GM18499 (cell line): ENCODE data around the gene MAML3.

Experiments used
- ATAC-seq: cut with Tn5 transposase; IDR thresholded peaks from one replicate; pipeline ENCODE4 v1.9.1; 2021; ENCODE audit warnings: moderate number of reproducible peaks; ENCODE audit not compliant: insufficient read depth, unreplicated experiment

MAML3 gene

DNA sequence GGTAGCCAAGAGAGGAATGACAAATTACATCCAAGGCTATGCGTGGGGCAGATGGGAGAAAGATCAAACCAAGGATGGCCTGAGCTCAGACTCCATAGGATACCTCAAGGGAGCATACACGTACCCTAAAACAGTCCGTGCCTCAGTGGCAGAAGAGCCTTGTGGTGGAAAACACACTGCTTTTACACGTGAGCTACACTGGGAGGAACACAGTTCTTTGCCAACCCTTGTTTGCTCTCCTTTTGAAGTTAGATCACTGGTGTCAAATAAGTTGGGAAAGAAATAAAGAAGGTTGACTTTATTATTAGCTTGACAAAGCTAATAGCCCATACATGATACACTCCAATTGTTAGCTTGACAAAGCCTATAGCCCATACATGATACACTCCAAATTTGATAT, 346.5 kb downstream of the MAML3 start:
- ATAC-seq: no peak

DNA sequence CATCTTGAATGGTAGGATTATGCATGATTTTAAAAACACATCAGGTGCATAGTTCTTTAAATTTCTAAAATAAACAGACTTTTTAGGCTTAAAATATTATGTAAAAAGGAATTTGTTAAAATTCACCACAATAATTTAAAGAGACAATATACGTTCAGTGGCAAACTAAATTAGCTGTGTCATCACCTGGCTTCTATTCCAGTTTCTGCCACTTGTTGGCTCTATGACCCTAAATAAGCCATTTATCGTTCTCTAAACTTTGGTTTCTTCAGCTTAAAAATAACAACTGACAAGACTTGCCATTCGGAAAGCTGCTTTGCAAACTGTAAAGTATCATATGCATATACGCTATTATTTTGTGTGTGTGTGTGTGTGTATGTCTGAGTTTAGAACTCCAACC, 347.1 kb downstream of the MAML3 start:
- ATAC-seq: no peak

GRCh38 chr4:139802931-139803330, 351.1 kb downstream of the MAML3 start:
- ATAC-seq: no peak

- ATAC-seq: no peak
Observed at GRCh38 chr4:139802488-139802887, 351.5 kb downstream of the MAML3 start.

GRCh38 chr4:139801895-139802294, 352.1 kb downstream of the MAML3 start:
- no peak for ATAC-seq

GRCh38 chr4:139800082-139800481, 353.9 kb downstream of the MAML3 start:
- no peak for ATAC-seq

GRCh38 chr4:139799615-139800014, 354.4 kb downstream of the MAML3 start:
- ATAC-seq: no peak

- ATAC-seq: no peak
Observed at GRCh38 chr4:139798456-139798855, 355.5 kb downstream of the MAML3 start.

- ATAC-seq: no peak
Observed at GRCh38 chr4:139797287-139797686, 356.7 kb downstream of the MAML3 start.

- no peak for ATAC-seq
Observed at GRCh38 chr4:139795527-139796314, 358.3 kb downstream of the MAML3 start.

DNA sequence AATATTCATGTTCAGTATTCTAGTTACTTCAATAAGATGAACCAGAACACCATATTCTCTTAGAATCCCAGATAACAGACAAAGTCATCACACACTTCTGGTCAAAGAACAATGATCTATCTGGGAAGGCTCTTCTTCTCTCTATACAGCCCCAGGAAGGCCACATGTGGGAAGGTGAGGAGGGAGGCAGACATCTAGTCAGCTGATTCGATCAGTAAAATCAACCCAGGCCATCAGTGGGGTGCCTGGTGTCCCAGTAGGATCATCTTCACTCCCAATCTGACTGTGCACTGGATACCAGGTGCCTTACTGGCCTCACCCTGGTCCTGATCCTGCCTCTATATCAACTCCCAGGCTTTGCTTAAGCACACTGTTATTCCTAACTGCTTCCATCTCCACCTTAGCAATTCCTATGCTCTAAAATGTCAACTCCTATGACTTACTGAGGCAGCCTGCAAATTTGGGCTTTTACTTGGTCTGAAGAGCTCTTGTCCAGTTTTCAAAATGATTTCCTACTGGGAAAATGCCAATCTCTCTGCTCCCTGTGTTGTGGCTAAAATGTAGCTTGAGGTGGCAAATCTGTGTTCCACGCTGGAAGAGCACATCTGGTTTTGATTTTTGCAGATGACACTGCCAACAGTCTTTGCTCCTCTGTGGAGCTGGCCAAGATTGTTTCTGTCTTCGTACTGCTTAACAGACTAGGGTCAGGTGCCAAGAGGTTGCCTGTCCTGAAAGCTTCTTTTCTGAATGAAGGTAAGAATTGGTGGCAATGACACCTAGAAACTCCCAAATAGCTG, 359.6 kb downstream of the MAML3 start:
- no peak for ATAC-seq

DNA sequence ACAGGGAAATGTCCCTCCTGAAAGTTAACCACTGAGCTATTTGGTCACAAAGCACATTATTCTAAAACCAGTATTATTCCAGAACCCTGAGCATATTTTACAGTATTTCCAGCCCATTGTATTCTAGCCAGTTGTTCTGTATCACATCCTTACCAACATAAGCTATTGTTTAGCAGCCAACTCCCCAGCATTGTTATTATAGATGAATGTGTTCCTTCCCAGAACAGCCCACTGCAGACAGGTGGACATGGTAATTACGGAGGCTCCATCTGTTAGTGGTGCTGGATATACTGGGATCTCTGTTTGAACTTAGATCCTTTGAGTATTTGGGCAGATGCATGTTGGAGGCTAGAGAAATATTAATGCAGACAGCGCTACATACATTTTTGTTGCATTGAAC, 362.3 kb downstream of the MAML3 start:
- ATAC-seq: no peak

- no peak for ATAC-seq
Observed at GRCh38 chr4:139790291-139790690, 363.7 kb downstream of the MAML3 start.

GRCh38 chr4:139789096-139789654, 364.8 kb downstream of the MAML3 start:
- no peak for ATAC-seq

DNA sequence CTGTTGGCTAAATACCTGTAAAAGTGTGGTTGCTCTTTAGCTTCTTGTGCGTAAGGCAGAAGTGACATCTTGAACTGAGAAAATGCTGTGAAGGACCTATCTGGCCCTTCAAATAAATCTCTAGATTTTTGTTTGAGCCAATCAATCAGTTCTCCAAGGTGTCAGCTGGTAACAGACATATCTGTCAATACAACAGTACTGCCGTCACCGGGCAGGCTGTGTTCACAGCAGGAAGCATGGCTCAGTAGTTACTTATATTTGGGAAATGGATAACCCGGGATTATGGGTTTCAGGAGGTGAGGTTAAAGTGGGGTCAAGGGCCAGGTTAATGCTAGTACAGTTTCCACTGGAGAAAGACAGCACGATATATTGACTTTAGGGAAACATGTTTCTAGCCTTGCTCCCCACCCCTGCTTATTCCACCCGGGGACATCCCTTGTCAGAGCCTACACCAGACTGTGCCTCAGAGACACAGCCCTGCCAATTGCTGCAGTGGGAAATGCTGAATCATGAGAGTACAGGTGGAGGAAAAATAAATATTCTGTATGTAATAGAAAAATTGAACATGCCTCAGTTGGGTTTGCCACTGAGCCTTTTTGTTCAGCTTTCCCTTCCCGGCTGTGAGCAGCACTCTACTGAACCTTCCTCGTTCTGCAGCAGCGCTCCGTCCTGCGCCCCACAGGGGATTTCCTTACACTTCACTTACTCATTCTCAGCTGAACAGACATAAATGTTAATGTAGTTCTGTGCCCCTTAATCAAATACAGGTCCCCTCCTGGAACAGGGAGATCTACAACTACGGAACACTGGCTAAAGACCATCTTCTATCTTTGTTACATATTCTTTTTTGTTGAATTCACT, 367.3 kb downstream of the MAML3 start:
- ATAC-seq: no peak

GRCh38 chr4:139785356-139785755, 368.6 kb downstream of the MAML3 start:
- ATAC-seq: no peak

DNA sequence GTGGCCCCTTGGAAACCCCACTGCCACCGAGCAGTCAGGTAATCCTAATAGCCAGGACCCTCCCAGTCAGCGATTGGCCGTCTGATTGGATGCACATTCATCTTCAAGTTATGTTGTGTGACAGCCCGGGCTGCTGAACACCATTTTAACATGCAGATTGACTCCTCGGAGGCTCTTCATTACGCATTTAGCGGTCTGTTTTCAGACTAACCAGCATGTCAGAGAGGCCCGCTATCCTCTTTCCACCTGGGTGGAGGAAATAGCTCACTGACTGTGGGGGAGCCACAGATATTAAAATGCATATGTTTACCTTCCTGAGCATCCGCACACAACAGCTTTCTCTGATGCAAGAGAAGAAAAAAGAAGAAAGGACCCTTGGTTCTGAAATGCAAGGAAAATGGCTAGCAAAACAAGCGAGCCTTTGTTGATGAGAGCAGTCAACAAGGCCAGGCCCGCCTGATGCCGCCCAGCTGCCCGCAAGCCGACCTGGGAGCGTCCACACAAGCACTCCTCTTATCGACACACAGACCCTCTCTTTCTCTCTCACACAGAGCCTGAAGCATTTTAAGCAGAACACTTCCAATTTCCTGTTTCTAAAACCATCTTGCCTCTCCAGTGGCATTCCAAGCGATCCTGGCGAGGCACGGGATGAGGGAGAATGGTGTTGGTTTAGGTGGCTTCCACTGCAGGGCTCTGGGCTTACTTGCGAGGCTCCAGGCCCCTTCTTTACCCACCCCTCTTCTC, 370.1 kb downstream of the MAML3 start:
- no peak for ATAC-seq

GRCh38 chr4:139782926-139783522, 371.0 kb downstream of the MAML3 start:
- ATAC-seq: no peak

- no peak for ATAC-seq
Observed at GRCh38 chr4:139781066-139781465, 372.9 kb downstream of the MAML3 start.
